Measurements from ENCODE around the gene FUT4.

DNA sequence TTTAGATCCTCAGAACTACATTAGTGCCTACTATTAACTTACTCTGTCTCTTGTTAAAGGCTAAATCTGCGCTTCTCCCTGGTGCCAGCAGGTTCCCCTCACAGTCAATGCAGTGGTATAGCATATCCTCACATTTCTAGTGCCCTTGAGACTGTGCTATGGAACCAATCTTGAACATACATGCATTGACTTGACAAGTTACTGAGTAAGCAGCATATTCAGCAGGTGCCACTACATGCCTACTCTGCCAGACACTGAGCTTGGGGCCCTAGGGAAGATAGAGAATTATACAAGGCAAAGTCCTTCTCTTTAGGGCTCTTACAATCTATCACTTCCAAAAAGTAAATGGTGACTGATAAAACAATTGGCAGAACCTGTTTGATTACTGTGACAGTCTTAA lies 3.2 kb downstream of the FUT4 start:
- TF ChIP-seq YY1 (IDR thresholded peaks at IDR 0.05; ENCODE audit: insufficient read depth, insufficient read length), result no peak
- TF ChIP-seq ZNF274 (IDR thresholded peaks at IDR 0.05; ENCODE audit: low read depth, low read length), result no peak
